GM12878 (cell line): Measurements from ENCODE around the gene C20orf202. TPM values are rescaled to one million over a fixed set of nuclear protein-coding genes. Genes with fewer than 3 reads are reported as not detected.

Experiments used
- ATAC-seq: fragments of 200-7000 bp; cut with Tn5 transposase; 3 replicates; pipeline ENCODE4 v1.9.1; 2020; ENCODE audit warnings: mild to moderate bottlenecking, moderate library complexity
- BruUV-seq: library from RNA; stranded (reverse); fragments of 400-500 nt; replicated peaks from 2 replicates; lab custom pipeline; 2021; lab: Mats Ljungman, UMichigan
- CTCF ChIA-PET: fragments of 300-600 bp; sonication (Branson Sonifier 250); formaldehyde crosslinking; extraction: SDS; loops from one replicate; lab custom pipeline; 2021; ENCODE audit warnings: inconsistent platforms; lab: Yijun Ruan, JAX
- POLR2A ChIA-PET: fragments of 350-600 bp; formaldehyde crosslinking; extraction: SDS; loops from one replicate; lab custom pipeline; 2021; ENCODE audit warnings: inconsistent platforms; lab: Charles Lee
- RAD21 ChIA-PET: fragments of 300-600 bp; sonication (Branson Sonifier 250); formaldehyde crosslinking; loops from one replicate; lab custom pipeline; 2023; ENCODE audit warnings: antibody characterized with exemption; ENCODE audit not compliant: unreplicated experiment; lab: Charles Lee
- SMC1A ChIA-PET: fragments of 300-600 bp; sonication (Branson Sonifier 250); formaldehyde crosslinking; loops from one replicate; lab custom pipeline; 2023; ENCODE audit not compliant: unreplicated experiment, uncharacterized antibody; lab: Charles Lee
- DNase-seq: peaks from one replicate; pipeline ENCODE4 v3.0.0-alpha.2; 2011; ENCODE audit warnings: low read depth, low spot score
- FAIRE-seq: peaks from 3 replicates; lab custom pipeline; 2011; peaks lifted over from hg19 to GRCh38; lab: Jason Lieb, UNC
- H2AFZ ChIP-seq: 2 replicates; pipeline ENCODE4 v1.6.0; 2011; ENCODE audit warnings: low read depth, low read length, control low read depth; ENCODE audit not compliant: control insufficient read depth
- H3K27ac ChIP-seq: 2 replicates; pipeline ENCODE4 v1.5.1; 2011; ENCODE audit warnings: control low read depth; ENCODE audit not compliant: control insufficient read depth, insufficient read depth
- H3K27me3 ChIP-seq, 2 experiments: replicated peaks in 1 of 2; 2 replicates each; pipeline versions ENCODE4 v1.6.0 to v1.6.1; 2011; ENCODE audit warnings: low read length in 1 of 2; ENCODE audit not compliant: control insufficient read depth in 2 of 2, insufficient read depth in 2 of 2
- H3K36me3 ChIP-seq, 2 experiments: 2 replicates each; pipeline ENCODE4 v1.5.1; 2011; ENCODE audit warnings: low read length in 1 of 2; ENCODE audit not compliant: control insufficient read depth in 2 of 2, insufficient read depth in 2 of 2
- H3K4me1 ChIP-seq: 2 replicates; pipeline ENCODE4 v1.6.1; 2011; ENCODE audit warnings: mild to moderate bottlenecking, low read length, moderate library complexity, mixed read lengths; ENCODE audit not compliant: control insufficient read depth, insufficient read depth
- H3K4me2 ChIP-seq: 2 replicates; pipeline ENCODE4 v1.6.0; 2011; ENCODE audit warnings: control low read depth; ENCODE audit not compliant: control insufficient read depth, insufficient read depth
- H3K4me3 ChIP-seq: fragments of 200-600 bp; sonication (generic); 2 replicates; pipeline ENCODE4 v1.5.1; 2016
- H3K79me2 ChIP-seq: 2 replicates; pipeline ENCODE4 v1.6.0; 2011; ENCODE audit warnings: low read length; ENCODE audit not compliant: control insufficient read depth, insufficient read depth
- H3K9ac ChIP-seq: 2 replicates; pipeline ENCODE4 v1.8.0; 2011; ENCODE audit warnings: low read length, control low read depth, mixed read lengths; ENCODE audit not compliant: control insufficient read depth, insufficient read depth
- H3K9me3 ChIP-seq: replicated peaks from 3 replicates; pipeline ENCODE4 v1.5.1; 2011; ENCODE audit warnings: mild to moderate bottlenecking, low read length; ENCODE audit not compliant: control insufficient read depth, insufficient read depth
- H4K20me1 ChIP-seq: 2 replicates; pipeline ENCODE4 v1.6.0; 2011; ENCODE audit not compliant: control insufficient read depth, insufficient read depth
- CBFB ChIP-seq: IDR thresholded peaks from 2 replicates; pipeline ENCODE4 v1.6.1; 2016; ENCODE audit warnings: antibody characterized with exemption, low read depth
- ESRRA ChIP-seq: IDR thresholded peaks from 2 replicates; pipeline ENCODE4 v1.6.1; 2012; ENCODE audit warnings: mild to moderate bottlenecking, low read length, improper control_type of control experiment
- FOXM1 ChIP-seq: IDR thresholded peaks from 2 replicates; pipeline ENCODE4 v1.6.1; 2012; ENCODE audit warnings: low read depth, mild to moderate bottlenecking, inconsistent platforms, low read length, moderate library complexity
- IKZF2 ChIP-seq, 2 experiments: fragments of 450-650 bp; IDR thresholded peaks; 2 replicates each; pipeline ENCODE4 v1.6.1; 2017; ENCODE audit warnings: mild to moderate bottlenecking in 2 of 2, moderate library complexity in 2 of 2
- IRF3 ChIP-seq: fragments of 450-650 bp; IDR thresholded peaks from 2 replicates; pipeline ENCODE4 v1.6.1; 2014; ENCODE audit warnings: mild to moderate bottlenecking
- JUND ChIP-seq: IDR thresholded peaks from 2 replicates; pipeline ENCODE4 v1.6.1; 2012; ENCODE audit warnings: low read depth, mild to moderate bottlenecking, low read length, improper control_type of control experiment, moderate library complexity
- KAT2A ChIP-seq: conservative IDR thresholded peaks from 2 replicates; pipeline ENCODE4 v1.6.1; 2011; ENCODE audit warnings: low read depth, low read length; ENCODE audit not compliant: control insufficient read depth
- KLF5 ChIP-seq: fragments of 450-650 bp; IDR thresholded peaks from 2 replicates; pipeline ENCODE4 v1.6.1; 2014; ENCODE audit warnings: mild to moderate bottlenecking; ENCODE audit not compliant: partially characterized antibody
- MYB ChIP-seq: fragments of 150-350 bp; IDR thresholded peaks from 2 replicates; pipeline ENCODE4 v1.6.1; 2014; ENCODE audit warnings: mild to moderate bottlenecking, low read depth, low read length, borderline replicate concordance
- NFYB ChIP-seq: IDR thresholded peaks from 2 replicates; pipeline ENCODE4 v1.6.1; 2011; ENCODE audit warnings: low read depth, mild to moderate bottlenecking, low read length, improper control_type of control experiment, moderate library complexity; ENCODE audit not compliant: insufficient read depth
- NR2C1 ChIP-seq: fragments of 450-650 bp; IDR thresholded peaks from 2 replicates; pipeline ENCODE4 v1.6.1; 2017; ENCODE audit warnings: antibody characterized with exemption, mild to moderate bottlenecking, moderate library complexity
- RFX5 ChIP-seq: IDR thresholded peaks from 2 replicates; pipeline ENCODE4 v1.6.1; 2011; ENCODE audit warnings: low read depth, low read length, improper control_type of control experiment
- SIN3A ChIP-seq: IDR thresholded peaks from 2 replicates; pipeline ENCODE4 v1.6.1; 2012; ENCODE audit warnings: low read depth, low read length, improper control_type of control experiment
- SPI1 ChIP-seq: IDR thresholded peaks from 2 replicates; pipeline ENCODE4 v1.6.1; 2011; ENCODE audit warnings: low read depth, mild to moderate bottlenecking, low read length, moderate library complexity, borderline replicate concordance; ENCODE audit not compliant: insufficient read depth
- STAT1 ChIP-seq: fragments of 450-650 bp; conservative IDR thresholded peaks from 2 replicates; pipeline ENCODE4 v1.6.1; 2014; ENCODE audit warnings: antibody characterized with exemption, mild to moderate bottlenecking
- ZNF274 ChIP-seq: IDR thresholded peaks from one replicate; pipeline ENCODE4 v1.8.0; 2011; ENCODE audit not compliant: insufficient read length, insufficient read depth
- ZNF622 ChIP-seq: fragments of 450-650 bp; IDR thresholded peaks from 2 replicates; pipeline ENCODE4 v1.6.1; 2017; ENCODE audit warnings: mild to moderate bottlenecking, inconsistent platforms
- WGBS: methylation state at CpG from one replicate; pipeline ENCODE4 v1.1.6; 2016; ENCODE audit warnings: low lambda C conversion rate; ENCODE audit not compliant: insufficient replicate concordance, insufficient coverage; ENCODE audit errors: missing lambda C conversion rate; 5-methylcytosine and 5-hydroxymethylcytosine counted together
- in situ Hi-C: fragments of 300-500 bp; cut with MboI; formaldehyde crosslinking; loops from 9 replicates; pipeline ENCODE4 v1.14.3; 2018; ENCODE audit warnings: mixed read lengths
- intact Hi-C: fragments of 100-400 bp; cut with micrococcal nuclease; formaldehyde crosslinking; loops from one replicate; pipeline ENCODE4 v1.14.2; 2022; ENCODE audit not compliant: unreplicated experiment
- polyA plus RNA-seq, 11 experiments: library from polyadenylated mRNA; depleted of rRNA in 4 of 11; unstranded in 6 of 11; stranded (reverse) in 5 of 11; fragments of >200 nt; fragmentation: Nextera tagmentation in 4 of 11; fragmentation: Illumina TruSeq in 1 of 11; extraction: Ambion mirVana in 4 of 11; extraction: Trizol in 1 of 11; gene quantifications; 1 replicate in 1 of 11; 2 replicates in 10 of 11; pipeline versions ENCODE4 v1.2.1 to v1.2.3, GENCODE V29; 2011 to 2016; ENCODE audit warnings: inconsistent platforms in 2 of 11, missing spikeins in 2 of 11, low read depth in 1 of 11
- total RNA-seq, 4 experiments: library from RNA; depleted of rRNA in 3 of 4; stranded (reverse); fragments of >200 nt in 3 of 4; fragmentation: Illumina TruSeq in 1 of 4; extraction: Trizol in 1 of 4; gene quantifications; 2 replicates each; pipeline versions ENCODE4 v1.2.1 to v1.2.3, GENCODE V29; 2013 to 2021
- TF ChIP-seq, protein P1 (sequence below): fragments of 150-350 bp; IDR thresholded peaks from 2 replicates; pipeline ENCODE4 v1.6.1; 2014; ENCODE audit warnings: mild to moderate bottlenecking, low read depth, low read length

Gene C20orf202
- total and polyA plus RNA-seq, 10 of the 15 experiments (the other 5 are each of a cell fraction or from before 2014, with no cell fraction given) = 0.04 TPM; not detected in 8

DNA sequence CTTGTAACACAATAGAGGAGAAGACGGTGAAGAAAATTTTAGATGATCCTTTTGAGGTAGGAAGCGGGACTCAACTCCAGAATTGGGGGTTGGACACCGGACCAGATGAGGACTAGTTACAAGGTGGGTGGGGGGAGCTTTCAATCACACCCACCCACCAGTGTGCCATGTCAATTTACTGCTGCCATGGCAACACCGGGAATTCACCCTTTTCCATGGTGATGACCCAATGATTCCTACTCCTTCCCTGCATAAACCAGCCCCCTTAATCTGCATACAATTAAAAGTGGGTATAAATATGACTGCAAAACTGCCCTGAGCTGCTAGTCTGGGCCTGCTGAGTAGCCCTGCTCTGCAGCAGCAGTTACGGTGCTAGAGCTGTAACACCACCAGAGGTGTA, 37.3 kb downstream of the C20orf202 start:
- ChIA-PET POLR2A (no interaction called here), SMC1A (interaction anchor here (0.6 kb wide), 1 partner anchor 271 kb away, joined by 3 read pairs; no protein-coding TSS in a partner anchor), CTCF (no interaction called here), RAD21 (no interaction called here)
- no peak for DNase-seq
- Histone ChIP-seq H3K27me3 (no peaks in the 10 kb centered on the region), H4K20me1 (no peaks in the 10 kb centered on the region), H3K9ac (no peak overlapping the region), H3K4me3 (no peak overlapping the region), H3K79me2 (no peaks in the 10 kb centered on the region), H3K9me3 (no peaks in the 10 kb centered on the region), H3K4me2 (no peak overlapping the region), H2AFZ (no peak overlapping the region), H3K27ac (no peak overlapping the region), H3K36me3 (no peaks in the 10 kb centered on the region), H3K4me1 (no peaks in the 10 kb centered on the region)
- WGBS = 53% methylated on average over 5 of the region's 5 CpGs
- no peak for TF ChIP-seq NFYB
- TF ChIP-seq ZNF622 = no peak
- no peak for TF ChIP-seq KAT2A
- no peak for TF ChIP-seq KLF5
- TF ChIP-seq FOXM1 = no peak
- TF ChIP-seq SPI1 = no peak
- no peak for TF ChIP-seq IKZF2 (IDR thresholded peaks at IDR 0.05)
- TF ChIP-seq NR2C1 = no peak
- intact Hi-C loops (no loop called here), in situ Hi-C loops (no loop called here)
- ATAC-seq = no peak
- no peak for FAIRE-seq
- BruUV-seq = no TSS peak

DNA sequence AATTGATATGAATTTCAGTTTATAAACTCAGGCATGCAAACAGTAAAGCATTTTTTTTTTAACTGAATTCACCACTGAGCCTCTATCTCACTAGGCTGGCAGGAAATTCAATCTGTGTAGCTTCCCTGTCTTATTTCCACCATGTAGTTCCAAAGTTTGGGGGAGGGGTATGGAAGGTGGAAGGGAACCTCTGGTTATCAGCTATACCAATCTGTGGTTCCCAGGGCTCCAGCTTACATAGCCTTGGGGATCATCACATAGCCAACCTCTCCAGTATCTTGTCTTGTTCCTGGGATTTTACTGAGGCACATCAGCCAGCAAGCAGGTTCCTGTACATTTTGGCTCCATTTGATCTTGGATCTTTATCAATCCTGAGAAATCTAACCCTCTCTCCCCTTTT, 38.2 kb downstream of the C20orf202 start:
- DNase-seq (no peak), ATAC-seq (no peak), FAIRE-seq (no peak)
- H3K36me3 ChIP-seq = no peaks in the 10 kb centered on the region
- H2AFZ ChIP-seq = no peak overlapping the region
- ChIA-PET POLR2A (no interaction called here), CTCF (no interaction called here), RAD21 (no interaction called here), SMC1A (no interaction called here)
- BruUV-seq = no TSS peak
- no peaks in the 10 kb centered on the region for H4K20me1 ChIP-seq
- H3K4me3 ChIP-seq = no peak overlapping the region
- H3K79me2 ChIP-seq = no peaks in the 10 kb centered on the region
- no peak overlapping the region for H3K9ac ChIP-seq
- no peaks in the 10 kb centered on the region for H3K9me3 ChIP-seq
- intact Hi-C loops (no loop called here), in situ Hi-C loops (no loop called here)
- H3K4me1 ChIP-seq = no peaks in the 10 kb centered on the region
- no peak overlapping the region for H3K4me2 ChIP-seq
- no peak overlapping the region for H3K27ac ChIP-seq
- no peaks in the 10 kb centered on the region for H3K27me3 ChIP-seq
- no peak for TF ChIP-seq CBFB
- no peak for TF ChIP-seq RFX5
- TF ChIP-seq SIN3A = no peak
- no peak for TF ChIP-seq ESRRA
- TF ChIP-seq, protein P1, sequence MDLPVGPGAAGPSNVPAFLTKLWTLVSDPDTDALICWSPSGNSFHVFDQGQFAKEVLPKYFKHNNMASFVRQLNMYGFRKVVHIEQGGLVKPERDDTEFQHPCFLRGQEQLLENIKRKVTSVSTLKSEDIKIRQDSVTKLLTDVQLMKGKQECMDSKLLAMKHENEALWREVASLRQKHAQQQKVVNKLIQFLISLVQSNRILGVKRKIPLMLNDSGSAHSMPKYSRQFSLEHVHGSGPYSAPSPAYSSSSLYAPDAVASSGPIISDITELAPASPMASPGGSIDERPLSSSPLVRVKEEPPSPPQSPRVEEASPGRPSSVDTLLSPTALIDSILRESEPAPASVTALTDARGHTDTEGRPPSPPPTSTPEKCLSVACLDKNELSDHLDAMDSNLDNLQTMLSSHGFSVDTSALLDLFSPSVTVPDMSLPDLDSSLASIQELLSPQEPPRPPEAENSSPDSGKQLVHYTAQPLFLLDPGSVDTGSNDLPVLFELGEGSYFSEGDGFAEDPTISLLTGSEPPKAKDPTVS = no peak
- no peak for TF ChIP-seq KAT2A
- no peak for TF ChIP-seq MYB
- no peak for TF ChIP-seq IRF3
- TF ChIP-seq IKZF2 (IDR thresholded peaks at IDR 0.05) = no peak
- no peak for TF ChIP-seq ZNF274
- no peak for TF ChIP-seq STAT1
- no peak for TF ChIP-seq JUND
- no peak for TF ChIP-seq NR2C1
